MCF 10A (cell line): ENCODE results near the gene FAM222A. TPM values are rescaled to one million over a fixed set of nuclear protein-coding genes. Genes with fewer than 3 reads are reported as not detected.

Experiments
- BruUV-seq: library from RNA; stranded (reverse); fragments of 400-500 nt; replicated peaks from 2 replicates; lab custom pipeline; 2021; lab: Mats Ljungman, UMichigan
- CTCF ChIA-PET: fragments of 300-600 bp; sonication (Branson Sonifier 250); formaldehyde crosslinking; extraction: SDS; loops from one replicate; lab custom pipeline; 2021; ENCODE audit warnings: antibody characterized with exemption, inconsistent platforms; lab: Yijun Ruan, JAX
- POLR2A ChIA-PET: fragments of 300-600, 350-650 bp; sonication (Branson Sonifier 250); formaldehyde crosslinking; extraction: SDS; loops from one replicate; lab custom pipeline; 2020; ENCODE audit warnings: antibody characterized with exemption, inconsistent platforms; lab: Yijun Ruan, JAX
- DNase-seq: peaks from one replicate; pipeline ENCODE4 v3.0.0-alpha.2; 2018; ENCODE audit not compliant: unreplicated experiment
- H3K27ac Mint-ChIP-seq: one replicate; pipeline ENCODE4 v1.8.0; 2022; ENCODE audit warnings: mild to moderate bottlenecking, low read depth, mixed read lengths; ENCODE audit not compliant: unreplicated experiment
- H3K27me3 Mint-ChIP-seq: one replicate; pipeline ENCODE4 v1.8.0; 2022; ENCODE audit warnings: mixed read lengths; ENCODE audit not compliant: insufficient read depth, unreplicated experiment
- H3K36me3 Mint-ChIP-seq: one replicate; pipeline ENCODE4 v1.8.0; 2022; ENCODE audit warnings: mild to moderate bottlenecking, moderate library complexity, mixed read lengths; ENCODE audit not compliant: insufficient read depth, unreplicated experiment
- H3K4me1 Mint-ChIP-seq: one replicate; pipeline ENCODE4 v1.8.0; 2022; ENCODE audit warnings: mixed read lengths; ENCODE audit not compliant: insufficient read depth, unreplicated experiment
- H3K4me3 Mint-ChIP-seq: one replicate; pipeline ENCODE4 v1.8.0; 2022; ENCODE audit warnings: mild to moderate bottlenecking, moderate library complexity, mixed read lengths; ENCODE audit not compliant: unreplicated experiment
- H3K9me3 Mint-ChIP-seq: one replicate; pipeline ENCODE4 v1.8.0; 2022; ENCODE audit warnings: mixed read lengths; ENCODE audit not compliant: unreplicated experiment
- intact Hi-C: fragments of 100-400 bp; cut with micrococcal nuclease; formaldehyde crosslinking; loops from 2 replicates; pipeline ENCODE4 v1.14.1; 2022
- total RNA-seq: library from RNA; stranded (reverse); gene quantifications from 2 replicates; pipeline ENCODE4 v1.2.3, GENCODE V29; 2022
- TF ChIP-seq, protein P1 (sequence below): fragments of 200-600 bp; IDR thresholded peaks from one replicate; pipeline ENCODE4 v1.8.0; 2022; ENCODE audit warnings: antibody characterized with exemption, mild to moderate bottlenecking; ENCODE audit not compliant: unreplicated experiment

The FAM222A gene
- total RNA-seq, 1 experiment from 2014 or later: 0.19 TPM

DNA sequence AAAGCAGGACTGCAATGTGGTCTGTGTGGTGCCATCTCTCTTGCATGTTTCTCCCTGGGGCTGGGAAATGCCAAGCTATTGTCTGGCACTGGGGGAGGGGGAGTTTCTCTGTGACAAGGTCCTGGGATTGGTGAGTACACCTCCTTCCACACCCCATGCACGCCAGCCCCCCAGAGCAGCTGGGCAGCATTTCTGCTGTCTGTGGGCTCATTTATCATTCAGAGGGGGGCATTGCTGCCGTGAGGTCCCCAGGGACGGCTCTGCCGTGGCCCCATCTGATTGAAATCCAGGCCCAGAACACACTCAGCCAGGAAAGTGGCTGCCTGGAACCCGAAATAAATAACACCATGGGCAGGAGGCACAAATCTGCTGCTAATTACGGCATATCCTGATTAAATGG, 12.6 kb upstream of the FAM222A start:
- ChIA-PET POLR2A (no interaction called here), CTCF (no interaction called here)
- no peaks in the 10 kb centered on the region for H3K9me3 Mint-ChIP-seq
- DNase-seq: no peak
- TF ChIP-seq, protein P1, sequence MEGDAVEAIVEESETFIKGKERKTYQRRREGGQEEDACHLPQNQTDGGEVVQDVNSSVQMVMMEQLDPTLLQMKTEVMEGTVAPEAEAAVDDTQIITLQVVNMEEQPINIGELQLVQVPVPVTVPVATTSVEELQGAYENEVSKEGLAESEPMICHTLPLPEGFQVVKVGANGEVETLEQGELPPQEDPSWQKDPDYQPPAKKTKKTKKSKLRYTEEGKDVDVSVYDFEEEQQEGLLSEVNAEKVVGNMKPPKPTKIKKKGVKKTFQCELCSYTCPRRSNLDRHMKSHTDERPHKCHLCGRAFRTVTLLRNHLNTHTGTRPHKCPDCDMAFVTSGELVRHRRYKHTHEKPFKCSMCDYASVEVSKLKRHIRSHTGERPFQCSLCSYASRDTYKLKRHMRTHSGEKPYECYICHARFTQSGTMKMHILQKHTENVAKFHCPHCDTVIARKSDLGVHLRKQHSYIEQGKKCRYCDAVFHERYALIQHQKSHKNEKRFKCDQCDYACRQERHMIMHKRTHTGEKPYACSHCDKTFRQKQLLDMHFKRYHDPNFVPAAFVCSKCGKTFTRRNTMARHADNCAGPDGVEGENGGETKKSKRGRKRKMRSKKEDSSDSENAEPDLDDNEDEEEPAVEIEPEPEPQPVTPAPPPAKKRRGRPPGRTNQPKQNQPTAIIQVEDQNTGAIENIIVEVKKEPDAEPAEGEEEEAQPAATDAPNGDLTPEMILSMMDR: no peak
- no peak overlapping the region for H3K4me3 Mint-ChIP-seq
- BruUV-seq: no TSS peak
- H3K27me3 Mint-ChIP-seq: no peaks in the 10 kb centered on the region
- intact Hi-C loops: no loop called here
- H3K27ac Mint-ChIP-seq: no peak overlapping the region
- H3K4me1 Mint-ChIP-seq: no peaks in the 10 kb centered on the region
- no peaks in the 10 kb centered on the region for H3K36me3 Mint-ChIP-seq

DNA sequence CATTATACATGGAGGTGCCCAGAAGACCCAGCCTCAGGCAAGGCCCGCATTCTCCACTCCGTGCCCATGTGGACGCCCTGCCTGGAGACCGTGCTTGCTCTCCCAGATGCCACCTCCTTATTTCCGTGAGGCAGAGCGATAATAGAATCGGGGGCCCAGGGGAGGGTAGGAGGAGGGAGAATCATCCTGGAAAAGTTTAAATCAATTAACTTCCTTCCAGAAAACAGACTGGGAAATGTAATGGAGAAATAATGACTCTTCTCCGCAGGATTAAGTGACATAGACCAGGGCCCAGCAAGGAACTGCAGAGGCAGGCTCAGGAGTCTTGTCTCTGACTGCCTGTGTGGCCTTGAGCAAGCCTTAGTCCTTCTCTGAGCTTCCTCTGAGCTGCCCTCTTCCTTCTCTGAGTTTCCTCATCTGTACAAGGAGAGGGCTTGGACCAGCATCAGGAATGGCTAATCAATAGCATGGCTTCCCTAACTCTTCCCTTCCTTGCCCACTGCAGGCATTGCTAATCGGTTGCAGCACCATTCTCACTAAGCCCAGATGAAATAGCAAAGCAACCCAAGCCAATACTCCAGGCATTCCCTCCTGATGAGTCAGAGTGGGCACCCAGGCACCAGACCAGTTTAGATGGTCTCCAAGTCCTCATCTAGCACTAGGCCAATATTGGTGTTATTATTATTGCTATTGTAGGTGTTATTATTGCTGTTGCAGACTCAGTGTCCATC, 11.3 kb upstream of the FAM222A start:
- intact Hi-C loops: no loop called here
- Mint-ChIP-seq H3K9me3 (no peaks in the 10 kb centered on the region), H3K4me1 (no peaks in the 10 kb centered on the region), H3K27me3 (no peaks in the 10 kb centered on the region), H3K36me3 (no peaks in the 10 kb centered on the region), H3K27ac (no peak overlapping the region), H3K4me3 (no peak overlapping the region)
- DNase-seq: no peak
- no TSS peak for BruUV-seq
- TF ChIP-seq, protein P1: no peak
- ChIA-PET CTCF (interaction anchor here (0.5 kb wide), 1 partner anchor 104 kb away, joined by 3 read pairs; no protein-coding TSS in a partner anchor), POLR2A (interaction anchor here (0.8 kb wide), 1 partner anchor 17 kb away, joined by 4 read pairs; no protein-coding TSS in a partner anchor)

DNA sequence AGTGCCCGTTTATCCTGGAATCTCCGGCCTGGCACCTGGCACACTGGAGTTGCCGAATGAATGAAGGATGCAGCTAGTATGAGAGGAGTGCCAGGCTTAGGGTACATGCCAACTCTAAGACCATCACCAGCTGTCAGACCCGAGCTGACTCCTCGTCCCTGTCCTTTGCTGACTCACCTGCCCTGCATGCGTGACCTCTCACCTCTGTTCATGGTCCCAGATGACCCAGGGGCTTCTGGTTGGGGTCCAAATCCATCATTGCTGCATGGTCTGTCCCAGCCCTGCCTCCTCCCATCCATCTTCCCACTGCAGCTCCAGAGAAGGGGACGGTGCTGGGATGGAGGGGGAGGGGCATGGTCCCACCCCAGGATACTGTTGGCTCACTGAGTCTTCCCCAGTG, 9.9 kb upstream of the FAM222A start:
- no TSS peak for BruUV-seq
- Mint-ChIP-seq H3K4me1 (no peaks in the 10 kb centered on the region), H3K36me3 (no peaks in the 10 kb centered on the region), H3K27ac (no peak overlapping the region), H3K9me3 (no peaks in the 10 kb centered on the region), H3K4me3 (no peak overlapping the region), H3K27me3 (no peaks in the 10 kb centered on the region)
- POLR2A ChIA-PET: no interaction called here
- CTCF ChIA-PET: interaction anchor here (0.5 to 0.8 kb wide), 4 partner anchors 17 to 440 kb away, joined by 3 read pairs; no protein-coding TSS in a partner anchor
- DNase-seq: no peak
- TF ChIP-seq, protein P1: no peak
- intact Hi-C loops: no loop called here

DNA sequence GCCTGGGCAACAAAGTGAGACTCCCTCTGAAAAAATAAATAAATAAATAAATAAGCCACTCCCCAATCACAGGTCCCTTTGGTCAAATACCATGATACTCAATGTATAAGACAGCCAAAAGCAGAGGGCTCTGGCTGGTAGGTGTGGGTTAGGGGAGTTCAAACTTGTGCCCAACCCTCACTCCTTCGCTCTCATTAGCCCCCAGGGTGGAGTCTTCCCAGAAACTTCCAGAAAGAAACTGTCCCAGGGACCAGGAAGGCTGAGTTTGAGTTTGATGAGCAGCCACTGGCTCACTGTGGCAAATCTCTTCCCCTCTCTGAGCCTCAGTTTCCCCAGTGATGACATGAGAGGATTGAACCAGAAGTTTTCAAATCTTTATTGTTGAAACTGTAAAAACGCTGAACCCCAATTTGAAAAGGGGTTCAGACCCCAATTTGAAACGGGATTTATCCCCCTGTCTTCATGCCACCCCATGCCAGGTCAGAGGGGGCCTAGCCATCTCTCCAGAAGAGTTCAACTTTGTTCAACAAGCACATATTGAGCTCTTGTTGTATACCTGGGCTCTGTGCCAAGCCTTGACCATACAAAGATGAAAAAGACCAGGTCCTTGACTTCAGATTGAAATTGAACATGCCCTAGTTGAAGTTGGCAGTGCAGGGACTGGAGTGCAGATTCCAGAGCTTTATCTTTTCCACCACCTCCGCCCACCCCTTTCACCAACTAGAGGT, 9.1 kb upstream of the FAM222A start:
- Mint-ChIP-seq H3K9me3 (no peaks in the 10 kb centered on the region), H3K27me3 (no peaks in the 10 kb centered on the region), H3K4me1 (no peaks in the 10 kb centered on the region), H3K36me3 (no peaks in the 10 kb centered on the region), H3K4me3 (no peak overlapping the region), H3K27ac (no peak overlapping the region)
- ChIA-PET CTCF (interaction anchor here (0.5 to 0.7 kb wide), 2 partner anchors 92 to 441 kb away, joined by 3 read pairs; no protein-coding TSS in a partner anchor), POLR2A (no interaction called here)
- TF ChIP-seq, protein P1: no peak
- no TSS peak for BruUV-seq
- intact Hi-C loops: no loop called here
- DNase-seq: no peak
